Gastroesophageal sphincter (tissue), 4 donors: ENCODE data around the gene PLPP2. TPM values are rescaled to one million over a fixed set of nuclear protein-coding genes. Genes with fewer than 3 reads are reported as not detected.

Experiments used
- ATAC-seq: fragments of 150-250 bp; one replicate; pipeline ENCODE4 v1.9.1; 2016; ENCODE audit warnings: mild to moderate bottlenecking, moderate library complexity
- H3K27ac ChIP-seq, 4 donors: fragments of 200-600 bp; sonication (generic) in 3 of 4; 1 replicate in 3 of 4; 2 replicates in 1 of 4; pipeline ENCODE4 v1.5.1; 2016 to 2019
- H3K27me3 ChIP-seq: fragments of 200-600 bp; sonication (generic); one replicate; pipeline ENCODE4 v1.5.1; 2019
- H3K36me3 ChIP-seq, 2 donors: fragments of 200-600 bp; sonication (generic); one replicate each; pipeline ENCODE4 v1.5.1; 2019; ENCODE audit warnings: control low read depth in 1 of 2
- H3K4me1 ChIP-seq, 3 donors: fragments of 200-600 bp; sonication (generic); 1 replicate in 2 of 3; 2 replicates in 1 of 3; pipeline ENCODE4 v1.5.1; 2016 to 2019; ENCODE audit warnings: control low read depth in 2 of 3
- H3K4me3 ChIP-seq, 2 donors: fragments of 200-600 bp; sonication (generic); one replicate each; pipeline ENCODE4 v1.5.1; 2019; ENCODE audit warnings: mild to moderate bottlenecking in 1 of 2, moderate library complexity in 1 of 2
- H3K9me3 ChIP-seq, 3 donors: fragments of 200-600 bp; sonication (generic); one replicate each; pipeline ENCODE4 v1.5.1; 2017 to 2019; ENCODE audit warnings: control low read depth in 2 of 3
- EP300 ChIP-seq: sonication (generic); formaldehyde crosslinking; IDR thresholded peaks from one replicate; pipeline ENCODE4 v1.6.1; 2017; ENCODE audit warnings: antibody characterized with exemption, mild to moderate bottlenecking
- POLR2A ChIP-seq, 2 donors: fragments of 450-650 bp; IDR thresholded peaks; one replicate each; pipeline ENCODE4 v1.6.1; 2017; ENCODE audit warnings: antibody characterized with exemption in 2 of 2, mild to moderate bottlenecking in 2 of 2, moderate library complexity in 1 of 2
- POLR2AphosphoS5 ChIP-seq: sonication (generic); formaldehyde crosslinking; IDR thresholded peaks from one replicate; pipeline ENCODE4 v1.6.1; 2017; ENCODE audit warnings: antibody characterized with exemption
- WGBS, 2 donors: methylation state at CpG; one replicate each; pipeline ENCODE4 v1.1.5; 2018; ENCODE audit warnings: low coverage in 1 of 2; 5-methylcytosine and 5-hydroxymethylcytosine counted together
- total RNA-seq, 4 donors: library from RNA; depleted of rRNA; stranded (reverse); fragments of >200 nt; gene quantifications; one replicate each; pipeline ENCODE4 v1.1.0, GENCODE V29; 2016
- TF ChIP-seq, protein P1 (sequence below), 4 experiments: fragments of 200-600 bp in 2 of 4; fragments of 450-650 bp in 2 of 4; sonication (generic) in 1 of 4; IDR thresholded peaks; one replicate each; pipeline ENCODE4 v1.5.1; 2017 to 2019; ENCODE audit warnings: antibody characterized with exemption in 4 of 4, mild to moderate bottlenecking in 2 of 4, moderate library complexity in 2 of 4

PLPP2 gene
- total RNA-seq, 4 donors from 2014 or later, result 2.3 to 26.4 (median 3.7) TPM

DNA sequence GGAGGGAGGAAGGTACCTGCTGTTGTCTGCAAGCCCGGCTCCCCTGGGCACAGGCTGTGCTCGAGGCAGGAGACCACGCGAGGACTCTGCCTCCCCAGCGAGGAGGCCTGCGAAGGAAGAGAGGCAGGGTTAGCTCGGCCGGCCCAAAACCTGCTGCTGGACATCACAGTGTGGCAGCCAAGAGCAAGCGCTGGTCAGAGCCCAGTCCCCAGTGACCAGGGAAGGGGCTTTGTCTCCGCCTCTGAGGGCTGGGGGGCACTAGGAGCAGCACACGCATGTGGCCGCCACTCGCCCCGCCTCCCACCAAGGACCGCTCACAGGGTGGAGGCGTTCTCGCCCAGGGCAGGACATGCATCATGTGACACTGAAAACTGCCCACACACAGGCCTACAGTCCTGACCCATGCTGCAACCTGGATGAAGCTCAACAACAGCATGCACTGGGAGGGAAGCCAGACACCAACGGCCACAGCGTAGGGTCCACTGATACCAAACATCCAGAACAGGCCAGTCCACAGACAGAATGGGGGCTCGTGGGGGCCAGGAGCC, 44.9 kb upstream of the PLPP2 start:
- Histone ChIP-seq H3K27me3 (no peaks in the 10 kb centered on the region), H3K36me3 (peaks cover 0 to 37% of the 10 kb centered on the region in 2 donors), H3K9me3 (no peaks in the 10 kb centered on the region), H3K4me3 (no peak overlapping the region), H3K27ac (no peak overlapping the region), H3K4me1 (peaks cover 0 to 15% (median 10%) of the 10 kb centered on the region in 3 donors)
- TF ChIP-seq, protein P1, sequence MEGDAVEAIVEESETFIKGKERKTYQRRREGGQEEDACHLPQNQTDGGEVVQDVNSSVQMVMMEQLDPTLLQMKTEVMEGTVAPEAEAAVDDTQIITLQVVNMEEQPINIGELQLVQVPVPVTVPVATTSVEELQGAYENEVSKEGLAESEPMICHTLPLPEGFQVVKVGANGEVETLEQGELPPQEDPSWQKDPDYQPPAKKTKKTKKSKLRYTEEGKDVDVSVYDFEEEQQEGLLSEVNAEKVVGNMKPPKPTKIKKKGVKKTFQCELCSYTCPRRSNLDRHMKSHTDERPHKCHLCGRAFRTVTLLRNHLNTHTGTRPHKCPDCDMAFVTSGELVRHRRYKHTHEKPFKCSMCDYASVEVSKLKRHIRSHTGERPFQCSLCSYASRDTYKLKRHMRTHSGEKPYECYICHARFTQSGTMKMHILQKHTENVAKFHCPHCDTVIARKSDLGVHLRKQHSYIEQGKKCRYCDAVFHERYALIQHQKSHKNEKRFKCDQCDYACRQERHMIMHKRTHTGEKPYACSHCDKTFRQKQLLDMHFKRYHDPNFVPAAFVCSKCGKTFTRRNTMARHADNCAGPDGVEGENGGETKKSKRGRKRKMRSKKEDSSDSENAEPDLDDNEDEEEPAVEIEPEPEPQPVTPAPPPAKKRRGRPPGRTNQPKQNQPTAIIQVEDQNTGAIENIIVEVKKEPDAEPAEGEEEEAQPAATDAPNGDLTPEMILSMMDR (IDR thresholded peaks at IDR 0.05), result no peak
- no peak for TF ChIP-seq EP300
- TF ChIP-seq POLR2AphosphoS5, result no peak
- TF ChIP-seq POLR2A (IDR thresholded peaks at IDR 0.05), result no peak
- ATAC-seq, result no peak
- WGBS, 2 donors, result 58% methylated on average over 2 of the region's 20 CpGs; no CpG with 5 or more reads in 1 of the 2 donors

DNA sequence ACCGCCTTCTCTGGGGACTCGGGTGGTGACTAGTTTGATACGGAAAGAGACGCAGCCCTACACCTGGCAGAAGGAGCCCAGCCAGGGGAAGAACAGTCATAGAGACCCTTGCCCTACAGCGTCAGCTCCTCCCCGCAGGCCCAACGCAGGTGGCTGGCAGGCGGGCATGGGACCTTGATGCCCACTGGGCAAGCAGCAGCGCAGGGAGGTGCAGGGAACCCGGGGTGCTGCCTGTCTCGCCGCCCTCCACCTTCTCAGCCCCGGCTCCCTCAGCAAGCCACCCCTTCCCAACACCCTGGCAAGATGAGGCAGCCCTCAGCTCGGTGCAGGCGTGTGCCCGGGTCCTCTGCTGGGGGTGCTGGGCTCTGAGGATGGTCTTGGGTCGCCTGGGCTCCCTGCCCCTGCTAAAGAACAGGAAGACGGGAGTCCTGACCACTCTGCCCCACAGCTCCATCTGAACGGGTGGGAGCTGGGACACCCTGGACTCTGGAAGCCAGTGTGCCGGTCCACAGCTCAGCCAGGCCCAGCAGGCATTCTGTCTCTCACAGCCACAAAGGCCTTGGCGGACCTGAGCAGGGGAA, 44.4 kb upstream of the PLPP2 start:
- peaks cover 0 to 10% (median 5%) of the 10 kb centered on the region in 3 donors for H3K4me1 ChIP-seq
- H3K36me3 ChIP-seq, result peaks cover 0 to 42% of the 10 kb centered on the region in 2 donors
- WGBS, 2 donors, result 100% methylated on average over 2 of the region's 21 CpGs; no CpG with 5 or more reads in 1 of the 2 donors
- H3K27me3 ChIP-seq, result no peaks in the 10 kb centered on the region
- no peaks in the 10 kb centered on the region for H3K9me3 ChIP-seq
- ATAC-seq, result no peak
- TF ChIP-seq POLR2A (IDR thresholded peaks at IDR 0.05) (no peak), POLR2AphosphoS5 (no peak), EP300 (no peak)
- TF ChIP-seq, protein P1 (IDR thresholded peaks at IDR 0.05), result no peak
- no peak overlapping the region for H3K27ac ChIP-seq
- no peak overlapping the region for H3K4me3 ChIP-seq

- Histone ChIP-seq H3K9me3 (no peaks in the 10 kb centered on the region), H3K4me1 (peaks cover 0 to 5% (median 0%) of the 10 kb centered on the region in 3 donors), H3K36me3 (peaks cover 0 to 48% of the 10 kb centered on the region in 2 donors), H3K27ac (no peak overlapping the region), H3K4me3 (no peak overlapping the region), H3K27me3 (no peaks in the 10 kb centered on the region)
- WGBS, 2 donors, result no CpG with 5 or more reads among the region's 9 CpGs
- no peak for ATAC-seq
- no peak for TF ChIP-seq POLR2A (IDR thresholded peaks at IDR 0.05)
- TF ChIP-seq, protein P1 (IDR thresholded peaks at IDR 0.05), result no peak
- TF ChIP-seq EP300, result no peak
- TF ChIP-seq POLR2AphosphoS5, result no peak
Observed at GRCh38 chr19:335072-335471, 43.9 kb upstream of the PLPP2 start.

DNA sequence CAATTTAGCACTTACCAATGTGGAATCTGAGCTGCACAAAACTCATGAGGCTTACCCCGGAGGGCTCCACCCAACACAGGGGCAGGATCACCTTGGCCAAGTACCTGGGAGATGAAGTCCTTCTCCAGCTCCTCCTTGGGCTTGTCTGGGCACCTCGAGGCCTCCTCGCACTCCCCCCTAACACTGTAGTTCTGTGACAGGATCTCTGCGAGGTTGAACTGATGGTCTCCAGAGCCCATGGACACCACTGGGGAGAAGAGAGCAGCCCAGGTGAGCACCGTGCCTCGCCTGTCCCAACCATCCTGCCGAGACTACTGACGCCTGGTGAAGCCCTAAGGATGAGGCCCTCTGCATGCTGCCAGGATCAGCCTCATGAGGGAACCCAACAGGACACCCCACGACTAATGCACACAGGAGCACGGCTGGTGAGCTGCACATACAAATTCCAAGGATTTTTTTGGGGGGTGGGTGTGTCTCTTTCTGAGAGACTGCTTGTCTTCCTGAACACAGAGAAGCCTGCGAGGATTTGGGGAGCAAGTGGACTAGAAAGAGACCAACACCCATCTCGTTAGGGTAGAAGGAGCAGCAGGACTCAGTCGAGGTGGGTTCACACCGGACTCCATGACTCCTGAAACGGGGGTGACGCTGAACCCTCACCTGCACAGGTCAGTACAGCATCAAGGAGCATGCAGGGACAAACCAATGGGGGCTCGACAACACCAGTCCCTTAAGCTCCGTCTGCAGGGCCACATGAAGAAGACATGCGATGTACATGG, 43.3 kb upstream of the PLPP2 start:
- Histone ChIP-seq H3K4me1 (peaks cover 0 to 3% (median 0%) of the 10 kb centered on the region in 3 donors), H3K27ac (no peak overlapping the region), H3K27me3 (no peaks in the 10 kb centered on the region), H3K36me3 (peaks cover 0 to 53% of the 10 kb centered on the region in 2 donors), H3K9me3 (no peaks in the 10 kb centered on the region), H3K4me3 (no peak overlapping the region)
- WGBS, 2 donors, result 89 to 92% methylated on average over 3 to 8 of the region's 19 CpGs
- no peak for ATAC-seq
- no peak for TF ChIP-seq POLR2A (IDR thresholded peaks at IDR 0.05)
- no peak for TF ChIP-seq POLR2AphosphoS5
- TF ChIP-seq, protein P1 (IDR thresholded peaks at IDR 0.05), result no peak
- TF ChIP-seq EP300, result no peak
